HCT116 (cell line): ENCODE data around the gene GNB5. TPM values are rescaled to one million over a fixed set of nuclear protein-coding genes. Genes with fewer than 3 reads are reported as not detected.

Experiments used
- ATAC-seq: fragments of 200-7000 bp; cut with Tn5 transposase; 2 replicates; pipeline ENCODE4 v1.9.1; 2020; ENCODE audit warnings: mild to moderate bottlenecking, moderate library complexity
- BruUV-seq: library from RNA; stranded (reverse); fragments of 400-500 nt; replicated peaks from 2 replicates; lab custom pipeline; 2021; lab: Mats Ljungman, UMichigan
- CTCF ChIA-PET: fragments of 300-600 bp; sonication (Branson Sonifier 250); formaldehyde crosslinking; loops from one replicate; lab custom pipeline; 2021; ENCODE audit warnings: antibody characterized with exemption; lab: Charles Lee
- POLR2A ChIA-PET: fragments of 300-600, 350-600 bp; sonication (Branson Sonifier 250); formaldehyde crosslinking; loops from one replicate; lab custom pipeline; 2021; ENCODE audit warnings: antibody characterized with exemption; lab: Charles Lee
- RAD21 ChIA-PET, 2 experiments: fragments of 300-600 bp; sonication (Branson Sonifier 250); formaldehyde crosslinking; loops; one replicate each; lab custom pipeline; 2023; ENCODE audit warnings: low total read pairs in 2 of 2; ENCODE audit not compliant: uncharacterized antibody in 2 of 2, unreplicated experiment in 2 of 2, low non-redundant PET in 1 of 2; lab: Charles Lee
- DNase-seq: peaks from one replicate; pipeline ENCODE4 v3.0.0-alpha.2; 2010; ENCODE audit warnings: low read depth, low spot score
- H2AFZ ChIP-seq: fragments of 200-600 bp; shearing (Covaris generic), sonication (generic); 2 replicates; pipeline ENCODE4 v1.6.1; 2017; ENCODE audit warnings: low read depth, mixed run types, mixed read lengths, antibody characterized with exemption, low read length; ENCODE audit not compliant: poor library complexity, severe bottlenecking
- H3K27ac ChIP-seq: 2 replicates; pipeline ENCODE4 v1.5.1; 2012; ENCODE audit warnings: low read depth, low read length
- H3K27me3 ChIP-seq: fragments of 200-600 bp; sonication (generic); 2 replicates; pipeline ENCODE4 v1.6.1; 2016; ENCODE audit warnings: mixed run types, low read length, mixed read lengths; ENCODE audit not compliant: insufficient read depth
- H3K36me3 ChIP-seq, 2 experiments: fragments of 200-500 bp in 1 of 2; fragments of 200-600 bp in 1 of 2; sonication (Bioruptor generic) in 1 of 2; sonication (generic) in 1 of 2; 2 replicates each; pipeline versions ENCODE4 v1.5.1 to v1.6.1; 2014 to 2016; ENCODE audit warnings: low read length in 2 of 2, inconsistent platforms in 1 of 2, mixed read lengths in 1 of 2, mixed run types in 1 of 2; ENCODE audit not compliant: insufficient read depth in 2 of 2, control insufficient read depth in 1 of 2
- H3K4me1 ChIP-seq, 2 experiments: fragments of 200-600 bp in 1 of 2; sonication (generic) in 1 of 2; 2 replicates each; pipeline versions ENCODE4 v1.5.1 to v1.6.1; 2012 to 2017; ENCODE audit warnings: low read length in 2 of 2, inconsistent platforms in 1 of 2, mild to moderate bottlenecking in 1 of 2, mixed read lengths in 1 of 2, mixed run types in 1 of 2, moderate library complexity in 1 of 2; ENCODE audit not compliant: insufficient read depth in 2 of 2, control insufficient read depth in 1 of 2
- H3K4me2 ChIP-seq: fragments of 200-600 bp; sonication (generic); 2 replicates; pipeline ENCODE4 v1.6.1; 2017; ENCODE audit warnings: mixed run types, low read length, mixed read lengths
- H3K4me3 ChIP-seq, 2 experiments: fragments of 200-600 bp in 1 of 2; sonication (generic) in 1 of 2; replicated peaks in 1 of 2; 2 replicates each; pipeline ENCODE4 v1.5.1; 2011 to 2016; ENCODE audit warnings: low read length in 2 of 2, control low read depth in 1 of 2, low read depth in 1 of 2, mild to moderate bottlenecking in 1 of 2, mixed read lengths in 1 of 2, mixed run types in 1 of 2
- H3K79me2 ChIP-seq: fragments of 200-600 bp; sonication (generic); 2 replicates; pipeline ENCODE4 v1.6.1; 2017; ENCODE audit warnings: mild to moderate bottlenecking, mixed run types, low read length, moderate library complexity, mixed read lengths; ENCODE audit not compliant: insufficient read depth
- H3K9ac ChIP-seq: fragments of 200-600 bp; sonication (generic); 2 replicates; pipeline ENCODE4 v1.6.1; 2016; ENCODE audit warnings: low read length, mixed read lengths
- H3K9me2 ChIP-seq: fragments of 200-600 bp; sonication (generic), shearing (Covaris generic); 2 replicates; pipeline ENCODE4 v1.6.1; 2017; ENCODE audit warnings: mixed run types, mild to moderate bottlenecking, moderate library complexity; ENCODE audit not compliant: insufficient read depth
- H3K9me3 ChIP-seq, 2 experiments: fragments of 200-500 bp in 1 of 2; fragments of 200-600 bp in 1 of 2; sonication (Bioruptor generic) in 1 of 2; sonication (generic) in 1 of 2; 2 replicates each; pipeline ENCODE4 v1.6.1; 2014 to 2017; ENCODE audit warnings: low read length in 2 of 2, mixed read lengths in 2 of 2, inconsistent platforms in 1 of 2, low read depth in 1 of 2, mild to moderate bottlenecking in 1 of 2, mixed run types in 1 of 2, moderate library complexity in 1 of 2; ENCODE audit not compliant: control insufficient read depth in 1 of 2, insufficient read depth in 1 of 2
- H4K20me1 ChIP-seq: fragments of 200-600 bp; sonication (generic), shearing (Covaris generic); 2 replicates; pipeline ENCODE4 v1.6.1; 2017; ENCODE audit warnings: mixed run types, mild to moderate bottlenecking, moderate library complexity; ENCODE audit not compliant: insufficient read depth
- ATF3 ChIP-seq: IDR thresholded peaks from 2 replicates; pipeline ENCODE4 v1.6.1; 2012
- CBX3 ChIP-seq: IDR thresholded peaks from 2 replicates; pipeline ENCODE4 v1.6.1; 2012; ENCODE audit warnings: low read depth
- CEBPB ChIP-seq: IDR thresholded peaks from 2 replicates; pipeline ENCODE4 v1.6.1; 2012; ENCODE audit warnings: low read depth
- ELF1 ChIP-seq: IDR thresholded peaks from 2 replicates; pipeline ENCODE4 v1.6.1; 2012; ENCODE audit warnings: low read depth, borderline replicate concordance
- EZH2phosphoT487 ChIP-seq: fragments of 200-600 bp; IDR thresholded peaks from 2 replicates; pipeline ENCODE4 v1.6.1; 2018; ENCODE audit warnings: antibody characterized with exemption, borderline replicate concordance
- FOSL1 ChIP-seq: IDR thresholded peaks from 2 replicates; pipeline ENCODE4 v1.6.1; 2012; ENCODE audit warnings: low read depth
- JUND ChIP-seq: IDR thresholded peaks from 2 replicates; pipeline ENCODE4 v1.6.1; 2012
- MAX ChIP-seq: IDR thresholded peaks from 2 replicates; pipeline ENCODE4 v1.6.1; 2012
- POLR2AphosphoS5 ChIP-seq: IDR thresholded peaks from 2 replicates; pipeline ENCODE4 v1.6.1; 2011; ENCODE audit warnings: mild to moderate bottlenecking, low read depth, low read length, moderate library complexity
- RAD21 ChIP-seq: IDR thresholded peaks from 2 replicates; pipeline ENCODE4 v1.6.1; 2012; ENCODE audit warnings: low read depth, mild to moderate bottlenecking
- REST ChIP-seq: IDR thresholded peaks from 2 replicates; pipeline ENCODE4 v1.6.1; 2012; ENCODE audit warnings: low read depth
- SIN3A ChIP-seq: IDR thresholded peaks from 2 replicates; pipeline ENCODE4 v1.6.1; 2012; ENCODE audit warnings: low read depth
- YY1 ChIP-seq: IDR thresholded peaks from 2 replicates; pipeline ENCODE4 v1.6.1; 2011; ENCODE audit warnings: low read length, low read depth, moderate library complexity, mild to moderate bottlenecking; ENCODE audit not compliant: insufficient replicate concordance; ENCODE audit errors: extremely low read depth
- ZBTB33 ChIP-seq: IDR thresholded peaks from 2 replicates; pipeline ENCODE4 v1.6.1; 2011; ENCODE audit warnings: mild to moderate bottlenecking, low read length, moderate library complexity; ENCODE audit not compliant: insufficient replicate concordance; ENCODE audit errors: extremely low read depth
- ZFX ChIP-seq: fragments of 450-650 bp; IDR thresholded peaks from 2 replicates; pipeline ENCODE4 v1.6.1; 2017
- ZNF274 ChIP-seq: fragments of 200-500 bp; sonication (Bioruptor generic); IDR thresholded peaks from 2 replicates; pipeline ENCODE4 v1.6.1; 2014; ENCODE audit warnings: mild to moderate bottlenecking, low read depth, low read length, inconsistent platforms
- intact Hi-C: fragments of 100-400 bp; cut with micrococcal nuclease; formaldehyde crosslinking; loops from 2 replicates; pipeline ENCODE4 v1.10.0; 2022
- total RNA-seq: library from RNA; stranded (reverse); gene quantifications from one replicate; pipeline ENCODE4 v1.2.1, GENCODE V29; 2021; ENCODE audit not compliant: unreplicated experiment

GNB5 gene
- total RNA-seq, 1 experiment from 2014 or later: 27.6 TPM

- Histone ChIP-seq H3K27me3 (no peaks in the 10 kb centered on the region), H3K9me2 (no peaks in the 10 kb centered on the region), H3K36me3 (no peaks in the 10 kb centered on the region), H3K9me3 (no peaks in the 10 kb centered on the region), H3K9ac (no peak overlapping the region), H3K27ac (no peak overlapping the region), H3K4me1 (no peaks in the 10 kb centered on the region), H3K4me2 (no peak overlapping the region), H3K79me2 (no peaks in the 10 kb centered on the region), H3K4me3 (no peak overlapping the region), H2AFZ (no peak overlapping the region), H4K20me1 (no peaks in the 10 kb centered on the region)
- CTCF ChIA-PET: no interaction called here
- DNase-seq: no peak
- ATAC-seq: peak; percentile 40; the same call in 1 of the 2 replicates
- POLR2A ChIA-PET: no interaction called here
- RAD21 ChIA-PET: no interaction called here
- no TSS peak for BruUV-seq
- no peak for TF ChIP-seq FOSL1
- intact Hi-C loops: no loop called here
Measured at GRCh38 chr15:52113708-52114107, 77.5 kb downstream of the GNB5 start.

- intact Hi-C loops: no loop called here
- Histone ChIP-seq H3K9me3 (no peaks in the 10 kb centered on the region), H3K9me2 (no peaks in the 10 kb centered on the region), H3K4me2 (no peak overlapping the region), H3K4me3 (no peak overlapping the region), H3K36me3 (no peaks in the 10 kb centered on the region), H2AFZ (no peak overlapping the region), H3K27ac (no peak overlapping the region), H4K20me1 (no peaks in the 10 kb centered on the region), H3K79me2 (no peaks in the 10 kb centered on the region), H3K27me3 (no peaks in the 10 kb centered on the region), H3K4me1 (no peaks in the 10 kb centered on the region), H3K9ac (no peak overlapping the region)
- CTCF ChIA-PET: no interaction called here
- RAD21 ChIA-PET: no interaction called here
- DNase-seq (no peak), ATAC-seq (no peak)
- POLR2A ChIA-PET: no interaction called here
- no TSS peak for BruUV-seq
- TF ChIP-seq ZBTB33: no peak
- no peak for TF ChIP-seq REST
- no peak for TF ChIP-seq ELF1
- TF ChIP-seq ZNF274: no peak
- no peak for TF ChIP-seq EZH2phosphoT487
- TF ChIP-seq RAD21: no peak
- TF ChIP-seq ZFX: no peak
- TF ChIP-seq CEBPB: no peak
- TF ChIP-seq SIN3A: no peak
- TF ChIP-seq ATF3: no peak
- no peak for TF ChIP-seq CBX3
- TF ChIP-seq FOSL1: no peak
- no peak for TF ChIP-seq MAX
- TF ChIP-seq POLR2AphosphoS5: no peak
- TF ChIP-seq YY1: no peak
- TF ChIP-seq JUND: no peak
Measured at GRCh38 chr15:52113235-52113634, 78.0 kb downstream of the GNB5 start.
